ENCODE measurements around the gene FXYD3. TPM values are rescaled to one million over a fixed set of nuclear protein-coding genes. Genes with fewer than 3 reads are reported as not detected.
A peak's percentile ranks its signal among the peaks of the same experiment; 100 is the strongest.

Gene FXYD3
- total RNA-seq, 2 experiments from 2014 or later, result 0.35 to 0.88 TPM

DNA sequence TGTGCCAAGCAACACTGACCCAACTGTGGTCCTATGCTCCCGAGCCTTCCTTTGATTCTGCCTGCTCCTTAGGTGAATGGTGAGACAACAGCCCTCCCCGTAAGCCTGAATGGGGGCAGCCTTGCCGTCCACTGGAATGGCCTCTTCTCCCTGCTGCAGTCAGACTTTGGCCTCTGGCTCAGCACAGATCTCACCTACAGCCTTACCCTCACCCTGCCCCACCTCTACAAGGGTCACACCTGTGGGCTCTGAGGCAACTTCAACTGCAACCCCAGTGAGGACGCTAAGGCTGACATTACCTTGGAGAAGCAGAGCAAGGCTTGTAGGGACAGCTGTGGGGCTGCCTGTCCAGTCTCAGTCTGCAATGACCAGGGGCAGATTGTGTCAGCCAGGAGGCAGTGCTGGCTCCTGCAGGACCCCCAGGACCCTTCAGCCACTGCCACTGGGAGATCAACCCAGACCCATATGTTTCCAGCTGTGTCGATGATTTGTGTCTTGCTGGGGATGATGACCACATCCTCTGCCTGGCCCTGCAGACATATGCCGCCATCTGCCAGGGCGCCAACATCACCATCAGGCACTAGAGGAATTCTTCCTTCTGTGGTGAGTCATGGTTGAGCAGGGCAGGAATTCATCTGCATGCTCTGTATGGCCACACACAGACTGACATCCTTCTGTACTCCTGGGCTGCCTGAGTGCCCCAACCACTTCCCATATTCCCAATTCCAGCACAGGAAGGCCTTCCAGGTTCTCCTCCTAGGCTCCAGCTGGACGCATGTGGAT, 27.3 kb upstream of the FXYD3 start:
- intact Hi-C loops (cut with micrococcal nuclease; ENCODE audit: unreplicated experiment), result no loop called here
- peak overlapping the region; percentile 89; the same call in 1 of the 2 replicates for H2AFZ ChIP-seq (ENCODE audit: low read length)
- H3K9me2 ChIP-seq (ENCODE audit: insufficient read depth, low read length), result no peaks in the 10 kb centered on the region
- H3K9me3 ChIP-seq (ENCODE audit: low read length), result no peaks in the 10 kb centered on the region
- no peaks in the 10 kb centered on the region for H4K20me1 ChIP-seq (ENCODE audit: insufficient read depth, low read length)
- H3K4me1 ChIP-seq (ENCODE audit: insufficient read depth, low read length, poor library complexity, severe bottlenecking), result peaks cover 79% of the 10 kb centered on the region
- peak overlapping the region; percentile 99 for H3K27ac ChIP-seq (ENCODE audit: low read depth, low read length, poor library complexity, severe bottlenecking)
- no peaks in the 10 kb centered on the region for H3K79me2 ChIP-seq (ENCODE audit: insufficient read depth, low read depth, low read length)
- H3K4me3 ChIP-seq (ENCODE audit: low read depth, low read length, poor library complexity, severe bottlenecking), result no peak overlapping the region
- TF ChIP-seq EZH2phosphoT487 (IDR thresholded peaks at IDR 0.05; ENCODE audit: borderline replicate concordance, low read depth, low read length), result no peak
- TF ChIP-seq, protein P1, sequence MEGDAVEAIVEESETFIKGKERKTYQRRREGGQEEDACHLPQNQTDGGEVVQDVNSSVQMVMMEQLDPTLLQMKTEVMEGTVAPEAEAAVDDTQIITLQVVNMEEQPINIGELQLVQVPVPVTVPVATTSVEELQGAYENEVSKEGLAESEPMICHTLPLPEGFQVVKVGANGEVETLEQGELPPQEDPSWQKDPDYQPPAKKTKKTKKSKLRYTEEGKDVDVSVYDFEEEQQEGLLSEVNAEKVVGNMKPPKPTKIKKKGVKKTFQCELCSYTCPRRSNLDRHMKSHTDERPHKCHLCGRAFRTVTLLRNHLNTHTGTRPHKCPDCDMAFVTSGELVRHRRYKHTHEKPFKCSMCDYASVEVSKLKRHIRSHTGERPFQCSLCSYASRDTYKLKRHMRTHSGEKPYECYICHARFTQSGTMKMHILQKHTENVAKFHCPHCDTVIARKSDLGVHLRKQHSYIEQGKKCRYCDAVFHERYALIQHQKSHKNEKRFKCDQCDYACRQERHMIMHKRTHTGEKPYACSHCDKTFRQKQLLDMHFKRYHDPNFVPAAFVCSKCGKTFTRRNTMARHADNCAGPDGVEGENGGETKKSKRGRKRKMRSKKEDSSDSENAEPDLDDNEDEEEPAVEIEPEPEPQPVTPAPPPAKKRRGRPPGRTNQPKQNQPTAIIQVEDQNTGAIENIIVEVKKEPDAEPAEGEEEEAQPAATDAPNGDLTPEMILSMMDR (conservative IDR thresholded peaks at IDR 0.05; ENCODE audit: low read length), result no peak
- no peaks in the 10 kb centered on the region for H3K36me3 ChIP-seq (ENCODE audit: insufficient read depth, low read length)
- DNase-seq (ENCODE audit: low spot score), result peak; percentile 21
- peak overlapping the region; percentile 77 for H3K4me2 ChIP-seq (ENCODE audit: low read length)
- POLR2A ChIA-PET, result interaction anchor here (0.8 to 1.1 kb wide), 2 partner anchors 18 to 22 kb away, joined by 5 read pairs; no protein-coding TSS in a partner anchor
- CTCF ChIA-PET (ENCODE audit: unreplicated experiment), result interaction anchor here (1.0 kb wide), 1 partner anchor 21 kb away, joined by 4 read pairs; no protein-coding TSS in a partner anchor
- BruUV-seq (replicated peaks), result no TSS peak

DNA sequence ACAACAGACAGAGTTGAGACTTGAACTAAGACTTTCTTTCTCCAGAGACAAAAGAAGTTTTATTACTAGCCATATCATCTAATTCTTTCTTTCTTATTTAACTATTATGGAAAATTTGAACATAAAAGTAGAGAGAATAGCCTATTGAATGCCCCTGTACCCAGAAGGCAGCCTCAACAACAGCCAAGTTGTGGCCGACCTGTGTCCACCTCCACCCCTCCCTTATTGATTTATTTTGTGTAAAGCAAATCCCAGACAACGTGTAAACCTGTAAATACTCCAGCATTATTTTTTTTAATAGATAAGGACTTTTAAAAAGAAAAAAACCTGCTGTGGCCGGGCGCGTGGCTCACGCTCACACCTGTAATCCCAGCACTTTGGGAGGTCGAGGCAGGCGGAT, 26.1 kb upstream of the FXYD3 start:
- ChIA-PET CTCF (ENCODE audit: unreplicated experiment) (interaction anchor here (0.6 to 2.7 kb wide), 4 partner anchors 20 to 34 kb away, joined by 3 to 19 read pairs (median 8); no protein-coding TSS in a partner anchor), POLR2A (interaction anchor here (0.6 to 1.6 kb wide), 4 partner anchors 9 to 241 kb away, joined by 3 to 13 read pairs (median 5); no protein-coding TSS in a partner anchor)
- peak overlapping the region; percentile 89; the same call in 1 of the 2 replicates for H2AFZ ChIP-seq (ENCODE audit: low read length)
- H3K9me3 ChIP-seq (ENCODE audit: low read length), result no peaks in the 10 kb centered on the region
- no peak overlapping the region for H3K4me2 ChIP-seq (ENCODE audit: low read length)
- no peak for DNase-seq (ENCODE audit: low spot score)
- no peak overlapping the region for H3K4me3 ChIP-seq (ENCODE audit: low read depth, low read length, poor library complexity, severe bottlenecking)
- peak overlapping the region; percentile 99 for H3K27ac ChIP-seq (ENCODE audit: low read depth, low read length, poor library complexity, severe bottlenecking)
- peaks cover 67% of the 10 kb centered on the region for H3K4me1 ChIP-seq (ENCODE audit: insufficient read depth, low read length, poor library complexity, severe bottlenecking)
- H3K36me3 ChIP-seq (ENCODE audit: insufficient read depth, low read length), result no peaks in the 10 kb centered on the region
- intact Hi-C loops (cut with micrococcal nuclease; ENCODE audit: unreplicated experiment), result no loop called here
- TF ChIP-seq, protein P1 (conservative IDR thresholded peaks at IDR 0.05; ENCODE audit: low read length), result no peak
- TF ChIP-seq EZH2phosphoT487 (IDR thresholded peaks at IDR 0.05; ENCODE audit: borderline replicate concordance, low read depth, low read length), result no peak
- H4K20me1 ChIP-seq (ENCODE audit: insufficient read depth, low read length), result no peaks in the 10 kb centered on the region
- H3K79me2 ChIP-seq (ENCODE audit: insufficient read depth, low read depth, low read length), result no peaks in the 10 kb centered on the region
- no peaks in the 10 kb centered on the region for H3K9me2 ChIP-seq (ENCODE audit: insufficient read depth, low read length)
- no TSS peak for BruUV-seq (replicated peaks)

All from OCI-LY7 (cell line).